CD14-positive monocyte (primary cell): ENCODE measurements around the gene SRR. TPM values are rescaled to one million over a fixed set of nuclear protein-coding genes. Genes with fewer than 3 reads are reported as not detected.
A peak's percentile ranks its signal among the peaks of the same experiment; 100 is the strongest.

Source experiments
- DNase-seq, 3 donors: peaks; one replicate each; pipeline ENCODE4 v3.0.0-alpha.2; 2011 to 2022
- H2AFZ ChIP-seq: 2 replicates; pipeline ENCODE4 v1.6.0; 2012; ENCODE audit warnings: mild to moderate bottlenecking, low read depth, low read length, inconsistent platforms; ENCODE audit not compliant: insufficient read depth, poor library complexity, severe bottlenecking
- H3K27ac ChIP-seq, 2 donors: 1 replicate in 1 of 2; 2 replicates in 1 of 2; pipeline ENCODE4 v1.5.1; 2012 to 2013; ENCODE audit warnings: low read length in 2 of 2, control low read depth in 1 of 2, inconsistent platforms in 1 of 2, low read depth in 1 of 2, mild to moderate bottlenecking in 1 of 2
- H3K27me3 ChIP-seq, 2 donors: one replicate each; pipeline versions ENCODE4 v1.6.0 to v1.6.1; 2011 to 2013; ENCODE audit warnings: low read length in 2 of 2; ENCODE audit not compliant: control insufficient read depth in 2 of 2, insufficient read depth in 2 of 2
- H3K36me3 ChIP-seq, 2 donors: replicated peaks in 1 of 2; 1 replicate in 1 of 2; 2 replicates in 1 of 2; pipeline versions ENCODE4 v1.5.1 to v1.6.1; 2012 to 2013; ENCODE audit warnings: low read length in 2 of 2, control low read depth in 1 of 2, inconsistent platforms in 1 of 2, mild to moderate bottlenecking in 1 of 2; ENCODE audit not compliant: insufficient read depth in 2 of 2, control insufficient read depth in 1 of 2
- H3K4me1 ChIP-seq, 2 donors: 1 replicate in 1 of 2; 2 replicates in 1 of 2; pipeline versions ENCODE4 v1.5.1 to v1.6.1; 2012 to 2013; ENCODE audit warnings: low read length in 2 of 2, control low read depth in 1 of 2, inconsistent platforms in 1 of 2, mild to moderate bottlenecking in 1 of 2, moderate library complexity in 1 of 2; ENCODE audit not compliant: insufficient read depth in 2 of 2, control insufficient read depth in 1 of 2
- H3K4me2 ChIP-seq: replicated peaks from 2 replicates; pipeline ENCODE3; 2012; ENCODE audit warnings: low read length, moderate library complexity, mild to moderate bottlenecking; ENCODE audit not compliant: poor library complexity, severe bottlenecking; ENCODE audit errors: extremely low read depth
- H3K4me3 ChIP-seq, 3 experiments: fragments of 200-600 bp in 1 of 3; sonication (generic) in 1 of 3; replicated peaks in 1 of 3; 1 replicate in 2 of 3; 2 replicates in 1 of 3; pipeline ENCODE4 v1.5.1; 2011 to 2013; ENCODE audit warnings: low read length in 3 of 3, mild to moderate bottlenecking in 3 of 3, control low read depth in 2 of 3, low read depth in 2 of 3, inconsistent platforms in 1 of 3, moderate library complexity in 1 of 3
- H3K79me2 ChIP-seq: 2 replicates; pipeline ENCODE4 v1.6.0; 2012; ENCODE audit warnings: mild to moderate bottlenecking, control low read depth, inconsistent platforms, low read length, moderate library complexity; ENCODE audit not compliant: insufficient read depth
- H3K9ac ChIP-seq: 2 replicates; pipeline ENCODE4 v1.6.0; 2017; ENCODE audit warnings: low read length, mild to moderate bottlenecking; ENCODE audit not compliant: insufficient read depth, poor library complexity, severe bottlenecking
- H3K9me3 ChIP-seq, 2 donors: replicated peaks in 1 of 2; 1 replicate in 1 of 2; 2 replicates in 1 of 2; pipeline versions ENCODE4 v1.5.1 to v1.6.1; 2012 to 2013; ENCODE audit warnings: low read length in 2 of 2, control low read depth in 1 of 2; ENCODE audit not compliant: control insufficient read depth in 1 of 2, insufficient read depth in 1 of 2
- H4K20me1 ChIP-seq: 2 replicates; pipeline ENCODE4 v1.6.0; 2012; ENCODE audit warnings: mild to moderate bottlenecking, low read length, control low read depth, moderate library complexity; ENCODE audit not compliant: insufficient read depth
- H3K27ac Mint-ChIP-seq, 7 donors: one replicate each; pipeline ENCODE4 v1.8.0; 2020; ENCODE audit warnings: mild to moderate bottlenecking in 7 of 7, mixed read lengths in 7 of 7, moderate library complexity in 6 of 7, inconsistent platforms in 2 of 7
- H3K27me3 Mint-ChIP-seq, 3 donors: one replicate each; pipeline ENCODE4 v1.8.0; 2021 to 2022; ENCODE audit warnings: low read depth in 3 of 3, mild to moderate bottlenecking in 3 of 3, mixed read lengths in 3 of 3, moderate library complexity in 3 of 3, inconsistent platforms in 1 of 3
- H3K36me3 Mint-ChIP-seq, 2 donors: one replicate each; pipeline ENCODE4 v1.8.0; 2020; ENCODE audit warnings: mixed read lengths in 2 of 2, inconsistent platforms in 1 of 2, mild to moderate bottlenecking in 1 of 2
- H3K4me1 Mint-ChIP-seq: one replicate; pipeline ENCODE4 v1.8.0; 2020; ENCODE audit warnings: mild to moderate bottlenecking, mixed read lengths
- H3K4me3 Mint-ChIP-seq, 2 donors: one replicate each; pipeline ENCODE4 v1.8.0; 2020; ENCODE audit warnings: mild to moderate bottlenecking in 2 of 2, mixed read lengths in 2 of 2, moderate library complexity in 1 of 2
- H3K9me3 Mint-ChIP-seq, 7 donors: one replicate each; pipeline ENCODE4 v1.8.0; 2020 to 2022; ENCODE audit warnings: mixed read lengths in 7 of 7, mild to moderate bottlenecking in 6 of 7, moderate library complexity in 6 of 7, inconsistent platforms in 2 of 7
- CTCF ChIP-seq: fragments of 200-600 bp; IDR thresholded peaks from one replicate; pipeline ENCODE4 v1.8.0; 2022; ENCODE audit warnings: antibody characterized with exemption, mild to moderate bottlenecking
- WGBS: methylation state at CpG from one replicate; pipeline ENCODE4 v1.1.5; 2013; ENCODE audit warnings: missing lambda C conversion rate; ENCODE audit not compliant: insufficient coverage; 5-methylcytosine and 5-hydroxymethylcytosine counted together
- intact Hi-C, 2 donors: fragments of 100-400 bp; cut with micrococcal nuclease; formaldehyde crosslinking; loops; one replicate each; pipeline versions ENCODE4 v1.15.0 to v1.15.1; 2023
- polyA plus RNA-seq, 3 donors: library from polyadenylated mRNA; depleted of rRNA in 1 of 3; unstranded in 2 of 3; stranded (reverse) in 1 of 3; fragments of 300-500 nt in 2 of 3; fragments of >200 nt in 1 of 3; fragmentation: Illumina TruSeq in 2 of 3; gene quantifications; 1 replicate in 2 of 3; 2 replicates in 1 of 3; pipeline ENCODE4 v1.2.3, GENCODE V29; 2012 to 2021

Gene SRR
- polyA plus RNA-seq, 3 donors = 3.4 to 5.7 (median 3.7) TPM

- Histone ChIP-seq H3K4me1 (peaks cover 20 to 25% of the 10 kb centered on the region in 2 donors), H3K4me3 (peak within 1 kb of the TSS; percentile 84 to 91 (median 88)), H3K36me3 (peaks cover 36 to 39% of the 10 kb centered on the region in 2 donors), H2AFZ (peak within 1 kb of the TSS; percentile 96), H3K9me3 (no peaks in the 10 kb centered on the region), H3K27me3 (no peaks in the 10 kb centered on the region), H3K27ac (peak within 1 kb of the TSS; percentile 34 to 73), H4K20me1 (peaks cover 6% of the 10 kb centered on the region), H3K9ac (peak within 1 kb of the TSS; percentile 74), H3K4me2 (peak within 1 kb of the TSS; percentile 100), H3K79me2 (peaks cover 18% of the 10 kb centered on the region)
- Mint-ChIP-seq H3K4me1 (peaks cover 15% of the 10 kb centered on the region), H3K36me3 (no peaks in the 10 kb centered on the region), H3K9me3 (no peaks in the 10 kb centered on the region), H3K27ac (peak within 1 kb of the TSS; percentile 70 to 94 (median 86)), H3K27me3 (peaks cover 0 to 4% (median 0%) of the 10 kb centered on the region in 3 donors), H3K4me3 (peak within 1 kb of the TSS; percentile 95 to 97)
- WGBS = under 1% methylated on average over 44 of the region's 48 CpGs
- intact Hi-C loops = loop anchor here in 1 of 2 donors (5.0 kb wide), 1 partner anchor 34 kb away; the partner anchor contains the start of genes SMG6 and SRR
- peak; percentile 74 to 87 (median 82) for DNase-seq
- TF ChIP-seq CTCF = peak; percentile 17
Measured at GRCh38 chr17:2336215-2336851, 32.6 kb downstream of the SRR start, which contains the start of gene TSR1. TSR1 (minus strand) TSS chr17:2336457; CDS start chr17:2336427, 30 bp downstream.

- H3K27ac ChIP-seq = peak within 1 kb of the TSS; percentile 34 to 73
- peaks cover 18% of the 10 kb centered on the region for H3K79me2 ChIP-seq
- H3K4me2 ChIP-seq = peak within 1 kb of the TSS; percentile 100
- DNase-seq = peak in 1 of 3 donors; percentile 19
- H3K27me3 ChIP-seq = no peaks in the 10 kb centered on the region
- H4K20me1 ChIP-seq = peaks cover 6% of the 10 kb centered on the region
- under 1% methylated on average over 77 of the region's 77 CpGs for WGBS
- TF ChIP-seq CTCF = no peak
- Mint-ChIP-seq H3K4me3 (peak within 1 kb of the TSS; percentile 95 to 97), H3K4me1 (peaks cover 15% of the 10 kb centered on the region), H3K27ac (peak within 1 kb of the TSS; percentile 69 to 94 (median 86)), H3K9me3 (no peaks in the 10 kb centered on the region), H3K27me3 (peaks cover 0 to 4% (median 0%) of the 10 kb centered on the region in 3 donors), H3K36me3 (peaks cover 4 to 5% of the 10 kb centered on the region in 2 donors)
- H3K9ac ChIP-seq = peak within 1 kb of the TSS; percentile 74
- H3K9me3 ChIP-seq = no peaks in the 10 kb centered on the region
- peak within 1 kb of the TSS; percentile 96 for H2AFZ ChIP-seq
- H3K4me3 ChIP-seq = peak within 1 kb of the TSS; percentile 84 to 91 (median 88)
- intact Hi-C loops = loop anchor here in 1 of 2 donors (5.0 kb wide), 1 partner anchor 35 kb away; the partner anchor contains the start of genes SMG6 and SRR
- peaks cover 30 to 37% of the 10 kb centered on the region in 2 donors for H3K36me3 ChIP-seq
- H3K4me1 ChIP-seq = peaks cover 20 to 25% of the 10 kb centered on the region in 2 donors
Measured at GRCh38 chr17:2336852-2337543, 33.2 kb downstream of the SRR start, which contains the start of gene SGSM2. SGSM2 (plus strand) TSS chr17:2337501; CDS start chr17:2337689, 188 bp downstream.
